ENCODE results near the gene SLC5A10. TPM values are rescaled to one million over a fixed set of nuclear protein-coding genes. Genes with fewer than 3 reads are reported as not detected.

Gene SLC5A10
- total and polyA plus RNA-seq, 2 experiments from 2014 or later = 0.10 TPM; not detected in 1

DNA sequence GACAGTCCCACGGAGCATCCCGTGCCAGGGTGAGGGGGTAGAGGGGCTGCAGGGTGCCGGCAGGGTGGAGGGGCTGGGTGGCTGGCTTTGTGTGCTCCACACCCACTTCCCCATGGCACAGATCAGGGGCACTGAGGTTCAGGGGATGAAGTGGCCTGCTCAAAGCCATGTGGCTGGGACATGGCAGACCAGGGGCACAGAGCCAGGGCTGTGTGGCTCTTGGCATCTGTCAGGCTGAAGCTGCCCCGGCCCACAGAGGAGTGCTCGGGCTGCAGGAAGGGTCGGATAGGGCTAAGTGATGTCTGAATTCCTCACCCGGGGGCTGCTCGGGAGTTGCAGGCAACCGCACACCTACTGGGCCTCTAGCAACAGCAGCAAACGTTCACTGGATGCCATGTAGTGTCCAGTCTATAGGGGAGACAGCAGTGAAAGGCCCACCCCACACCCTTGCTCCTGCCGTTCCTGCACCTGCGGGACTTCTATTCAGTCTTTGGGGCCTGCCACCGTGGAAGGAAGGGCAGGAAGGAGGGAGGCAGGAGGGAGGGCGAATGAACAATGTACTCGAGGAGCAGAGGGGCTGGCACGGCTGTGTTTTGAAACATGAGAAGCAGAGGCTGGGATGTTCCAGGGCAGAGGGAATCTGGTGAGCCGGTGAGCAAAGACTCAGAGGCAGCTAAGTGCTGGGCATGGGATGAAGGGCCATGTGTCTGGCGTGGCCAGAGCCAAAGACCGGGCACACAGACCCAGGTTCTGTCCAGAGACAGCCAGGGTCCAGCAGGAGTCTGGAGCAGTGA is 15.1 kb downstream of the SLC5A10 start:
- Mint-ChIP-seq H3K9me3 (no peaks in the 10 kb centered on the region), H3K4me3 (no peak overlapping the region), H3K27ac (no peak overlapping the region), H3K27me3 (ENCODE audit: insufficient read depth, low read depth, poor library complexity) (peaks cover 23% of the 10 kb centered on the region), H3K4me1 (peaks cover 35% of the 10 kb centered on the region), H3K36me3 (ENCODE audit: low read depth) (peaks cover 16% of the 10 kb centered on the region)
- Histone ChIP-seq H3K4me2 (peak overlapping the region; percentile 51; the same call in 1 of the 2 replicates), H4K20me1 (replicated peaks; ENCODE audit: insufficient read depth) (no peaks in the 10 kb centered on the region), H3K36me3 (ENCODE audit: insufficient read depth) (no peaks in the 10 kb centered on the region; the same call in 1 of the 2 replicates), H2AFZ (no peak overlapping the region), H3K4me1 (ENCODE audit: insufficient read depth) (peaks cover 4% of the 10 kb centered on the region; the same call in 1 of the 2 replicates), H3K27ac (ENCODE audit: low read depth) (peak overlapping the region; percentile 66; the same call in 1 of the 2 replicates), H3K9me2 (ENCODE audit: insufficient read depth) (no peaks in the 10 kb centered on the region), H3K27me3 (ENCODE audit: insufficient read depth) (no peaks in the 10 kb centered on the region), H3K4me3 (no peak overlapping the region), H3K79me2 (replicated peaks; ENCODE audit: insufficient read depth) (no peaks in the 10 kb centered on the region), H3F3A (replicated peaks; ENCODE audit: low read depth) (no peaks in the 10 kb centered on the region)
- TF ChIP-seq POLR2AphosphoS5 (IDR thresholded peaks at IDR 0.05; ENCODE audit: low read depth) = no peak; the same call in 1 of the 2 replicates
- no peak for TF ChIP-seq ZNF114 (CRISPR knock-in tag; IDR thresholded peaks at IDR 0.05)
- TF ChIP-seq, protein P1, sequence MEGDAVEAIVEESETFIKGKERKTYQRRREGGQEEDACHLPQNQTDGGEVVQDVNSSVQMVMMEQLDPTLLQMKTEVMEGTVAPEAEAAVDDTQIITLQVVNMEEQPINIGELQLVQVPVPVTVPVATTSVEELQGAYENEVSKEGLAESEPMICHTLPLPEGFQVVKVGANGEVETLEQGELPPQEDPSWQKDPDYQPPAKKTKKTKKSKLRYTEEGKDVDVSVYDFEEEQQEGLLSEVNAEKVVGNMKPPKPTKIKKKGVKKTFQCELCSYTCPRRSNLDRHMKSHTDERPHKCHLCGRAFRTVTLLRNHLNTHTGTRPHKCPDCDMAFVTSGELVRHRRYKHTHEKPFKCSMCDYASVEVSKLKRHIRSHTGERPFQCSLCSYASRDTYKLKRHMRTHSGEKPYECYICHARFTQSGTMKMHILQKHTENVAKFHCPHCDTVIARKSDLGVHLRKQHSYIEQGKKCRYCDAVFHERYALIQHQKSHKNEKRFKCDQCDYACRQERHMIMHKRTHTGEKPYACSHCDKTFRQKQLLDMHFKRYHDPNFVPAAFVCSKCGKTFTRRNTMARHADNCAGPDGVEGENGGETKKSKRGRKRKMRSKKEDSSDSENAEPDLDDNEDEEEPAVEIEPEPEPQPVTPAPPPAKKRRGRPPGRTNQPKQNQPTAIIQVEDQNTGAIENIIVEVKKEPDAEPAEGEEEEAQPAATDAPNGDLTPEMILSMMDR (conservative IDR thresholded peaks at IDR 0.05; ENCODE audit: low read depth in 2 of 2) = no peak
- TF ChIP-seq NANOG (IDR thresholded peaks at IDR 0.05; ENCODE audit: borderline replicate concordance) = no peak
- TF ChIP-seq JUNB (IDR thresholded peaks at IDR 0.05; ENCODE audit: unreplicated experiment) = no peak
- TF ChIP-seq, protein P2, sequence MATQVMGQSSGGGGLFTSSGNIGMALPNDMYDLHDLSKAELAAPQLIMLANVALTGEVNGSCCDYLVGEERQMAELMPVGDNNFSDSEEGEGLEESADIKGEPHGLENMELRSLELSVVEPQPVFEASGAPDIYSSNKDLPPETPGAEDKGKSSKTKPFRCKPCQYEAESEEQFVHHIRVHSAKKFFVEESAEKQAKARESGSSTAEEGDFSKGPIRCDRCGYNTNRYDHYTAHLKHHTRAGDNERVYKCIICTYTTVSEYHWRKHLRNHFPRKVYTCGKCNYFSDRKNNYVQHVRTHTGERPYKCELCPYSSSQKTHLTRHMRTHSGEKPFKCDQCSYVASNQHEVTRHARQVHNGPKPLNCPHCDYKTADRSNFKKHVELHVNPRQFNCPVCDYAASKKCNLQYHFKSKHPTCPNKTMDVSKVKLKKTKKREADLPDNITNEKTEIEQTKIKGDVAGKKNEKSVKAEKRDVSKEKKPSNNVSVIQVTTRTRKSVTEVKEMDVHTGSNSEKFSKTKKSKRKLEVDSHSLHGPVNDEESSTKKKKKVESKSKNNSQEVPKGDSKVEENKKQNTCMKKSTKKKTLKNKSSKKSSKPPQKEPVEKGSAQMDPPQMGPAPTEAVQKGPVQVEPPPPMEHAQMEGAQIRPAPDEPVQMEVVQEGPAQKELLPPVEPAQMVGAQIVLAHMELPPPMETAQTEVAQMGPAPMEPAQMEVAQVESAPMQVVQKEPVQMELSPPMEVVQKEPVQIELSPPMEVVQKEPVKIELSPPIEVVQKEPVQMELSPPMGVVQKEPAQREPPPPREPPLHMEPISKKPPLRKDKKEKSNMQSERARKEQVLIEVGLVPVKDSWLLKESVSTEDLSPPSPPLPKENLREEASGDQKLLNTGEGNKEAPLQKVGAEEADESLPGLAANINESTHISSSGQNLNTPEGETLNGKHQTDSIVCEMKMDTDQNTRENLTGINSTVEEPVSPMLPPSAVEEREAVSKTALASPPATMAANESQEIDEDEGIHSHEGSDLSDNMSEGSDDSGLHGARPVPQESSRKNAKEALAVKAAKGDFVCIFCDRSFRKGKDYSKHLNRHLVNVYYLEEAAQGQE (IDR thresholded peaks at IDR 0.05; ENCODE audit: unreplicated experiment) = no peak
- TF ChIP-seq EZH2 (IDR thresholded peaks at IDR 0.05; ENCODE audit: low read depth, unreplicated experiment) = no peak
- TF ChIP-seq ZNF331 (CRISPR knock-in tag; IDR thresholded peaks at IDR 0.05; ENCODE audit: low read depth) = no peak
- TF ChIP-seq EZH2phosphoT487 (IDR thresholded peaks at IDR 0.05; ENCODE audit: unreplicated experiment) = no peak
- no peak for TF ChIP-seq CREB1 (CRISPR knock-in tag; IDR thresholded peaks at IDR 0.05; ENCODE audit: low read depth)
- TF ChIP-seq, protein P3, sequence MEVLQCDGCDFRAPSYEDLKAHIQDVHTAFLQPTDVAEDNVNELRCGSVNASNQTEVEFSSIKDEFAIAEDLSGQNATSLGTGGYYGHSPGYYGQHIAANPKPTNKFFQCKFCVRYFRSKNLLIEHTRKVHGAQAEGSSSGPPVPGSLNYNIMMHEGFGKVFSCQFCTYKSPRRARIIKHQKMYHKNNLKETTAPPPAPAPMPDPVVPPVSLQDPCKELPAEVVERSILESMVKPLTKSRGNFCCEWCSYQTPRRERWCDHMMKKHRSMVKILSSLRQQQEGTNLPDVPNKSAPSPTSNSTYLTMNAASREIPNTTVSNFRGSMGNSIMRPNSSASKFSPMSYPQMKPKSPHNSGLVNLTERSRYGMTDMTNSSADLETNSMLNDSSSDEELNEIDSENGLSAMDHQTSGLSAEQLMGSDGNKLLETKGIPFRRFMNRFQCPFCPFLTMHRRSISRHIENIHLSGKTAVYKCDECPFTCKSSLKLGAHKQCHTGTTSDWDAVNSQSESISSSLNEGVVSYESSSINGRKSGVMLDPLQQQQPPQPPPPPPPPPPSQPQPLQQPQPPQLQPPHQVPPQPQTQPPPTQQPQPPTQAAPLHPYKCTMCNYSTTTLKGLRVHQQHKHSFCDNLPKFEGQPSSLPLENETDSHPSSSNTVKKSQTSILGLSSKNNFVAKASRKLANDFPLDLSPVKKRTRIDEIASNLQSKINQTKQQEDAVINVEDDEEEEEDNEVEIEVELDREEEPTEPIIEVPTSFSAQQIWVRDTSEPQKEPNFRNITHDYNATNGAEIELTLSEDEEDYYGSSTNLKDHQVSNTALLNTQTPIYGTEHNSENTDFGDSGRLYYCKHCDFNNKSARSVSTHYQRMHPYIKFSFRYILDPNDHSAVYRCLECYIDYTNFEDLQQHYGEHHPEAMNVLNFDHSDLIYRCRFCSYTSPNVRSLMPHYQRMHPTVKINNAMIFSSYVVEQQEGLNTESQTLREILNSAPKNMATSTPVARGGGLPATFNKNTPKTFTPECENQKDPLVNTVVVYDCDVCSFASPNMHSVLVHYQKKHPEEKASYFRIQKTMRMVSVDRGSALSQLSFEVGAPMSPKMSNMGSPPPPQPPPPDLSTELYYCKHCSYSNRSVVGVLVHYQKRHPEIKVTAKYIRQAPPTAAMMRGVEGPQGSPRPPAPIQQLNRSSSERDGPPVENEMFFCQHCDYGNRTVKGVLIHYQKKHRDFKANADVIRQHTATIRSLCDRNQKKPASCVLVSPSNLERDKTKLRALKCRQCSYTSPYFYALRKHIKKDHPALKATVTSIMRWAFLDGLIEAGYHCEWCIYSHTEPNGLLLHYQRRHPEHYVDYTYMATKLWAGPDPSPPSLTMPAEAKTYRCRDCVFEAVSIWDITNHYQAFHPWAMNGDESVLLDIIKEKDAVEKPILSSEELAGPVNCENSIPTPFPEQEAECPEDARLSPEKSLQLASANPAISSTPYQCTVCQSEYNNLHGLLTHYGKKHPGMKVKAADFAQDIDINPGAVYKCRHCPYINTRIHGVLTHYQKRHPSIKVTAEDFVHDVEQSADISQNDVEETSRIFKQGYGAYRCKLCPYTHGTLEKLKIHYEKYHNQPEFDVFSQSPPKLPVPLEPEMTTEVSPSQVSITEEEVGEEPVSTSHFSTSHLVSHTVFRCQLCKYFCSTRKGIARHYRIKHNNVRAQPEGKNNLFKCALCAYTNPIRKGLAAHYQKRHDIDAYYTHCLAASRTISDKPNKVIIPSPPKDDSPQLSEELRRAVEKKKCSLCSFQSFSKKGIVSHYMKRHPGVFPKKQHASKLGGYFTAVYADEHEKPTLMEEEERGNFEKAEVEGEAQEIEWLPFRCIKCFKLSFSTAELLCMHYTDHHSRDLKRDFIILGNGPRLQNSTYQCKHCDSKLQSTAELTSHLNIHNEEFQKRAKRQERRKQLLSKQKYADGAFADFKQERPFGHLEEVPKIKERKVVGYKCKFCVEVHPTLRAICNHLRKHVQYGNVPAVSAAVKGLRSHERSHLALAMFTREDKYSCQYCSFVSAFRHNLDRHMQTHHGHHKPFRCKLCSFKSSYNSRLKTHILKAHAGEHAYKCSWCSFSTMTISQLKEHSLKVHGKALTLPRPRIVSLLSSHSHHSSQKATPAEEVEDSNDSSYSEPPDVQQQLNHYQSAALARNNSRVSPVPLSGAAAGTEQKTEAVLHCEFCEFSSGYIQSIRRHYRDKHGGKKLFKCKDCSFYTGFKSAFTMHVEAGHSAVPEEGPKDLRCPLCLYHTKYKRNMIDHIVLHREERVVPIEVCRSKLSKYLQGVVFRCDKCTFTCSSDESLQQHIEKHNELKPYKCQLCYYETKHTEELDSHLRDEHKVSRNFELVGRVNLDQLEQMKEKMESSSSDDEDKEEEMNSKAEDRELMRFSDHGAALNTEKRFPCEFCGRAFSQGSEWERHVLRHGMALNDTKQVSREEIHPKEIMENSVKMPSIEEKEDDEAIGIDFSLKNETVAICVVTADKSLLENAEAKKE (CRISPR knock-in tag; IDR thresholded peaks at IDR 0.05) = no peak
- no peak for TF ChIP-seq STAT1 (IDR thresholded peaks at IDR 0.05; ENCODE audit: unreplicated experiment)
- TF ChIP-seq, protein P4, sequence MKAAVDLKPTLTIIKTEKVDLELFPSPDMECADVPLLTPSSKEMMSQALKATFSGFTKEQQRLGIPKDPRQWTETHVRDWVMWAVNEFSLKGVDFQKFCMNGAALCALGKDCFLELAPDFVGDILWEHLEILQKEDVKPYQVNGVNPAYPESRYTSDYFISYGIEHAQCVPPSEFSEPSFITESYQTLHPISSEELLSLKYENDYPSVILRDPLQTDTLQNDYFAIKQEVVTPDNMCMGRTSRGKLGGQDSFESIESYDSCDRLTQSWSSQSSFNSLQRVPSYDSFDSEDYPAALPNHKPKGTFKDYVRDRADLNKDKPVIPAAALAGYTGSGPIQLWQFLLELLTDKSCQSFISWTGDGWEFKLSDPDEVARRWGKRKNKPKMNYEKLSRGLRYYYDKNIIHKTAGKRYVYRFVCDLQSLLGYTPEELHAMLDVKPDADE (IDR thresholded peaks at IDR 0.05) = no peak
- DNase-seq (ENCODE audit: low spot score) = peak; percentile 68
- peak; percentile 67 for ATAC-seq

Data from GM23338 (cell line).